Subcutaneous adipose tissue (tissue), 4 donors: ENCODE measurements around the gene MAG. TPM values are rescaled to one million over a fixed set of nuclear protein-coding genes. Genes with fewer than 3 reads are reported as not detected.

Experiments used
- total RNA-seq, 4 donors: library from RNA; depleted of rRNA; stranded (reverse); fragments of >200 nt; gene quantifications; one replicate each; pipeline ENCODE4 v1.1.0, GENCODE V29; 2016
- TF ChIP-seq, protein P1 (sequence below): fragments of 450-650 bp; IDR thresholded peaks from one replicate; pipeline ENCODE4 v1.5.1; 2016; ENCODE audit warnings: low read depth, mild to moderate bottlenecking, control low read depth, antibody characterized with exemption, moderate library complexity

Gene MAG
- total RNA-seq, 4 donors from 2014 or later, result not detected

GRCh38 chr19:35279374-35279773 lies 12.6 kb upstream of the MAG start:
- TF ChIP-seq, protein P1, sequence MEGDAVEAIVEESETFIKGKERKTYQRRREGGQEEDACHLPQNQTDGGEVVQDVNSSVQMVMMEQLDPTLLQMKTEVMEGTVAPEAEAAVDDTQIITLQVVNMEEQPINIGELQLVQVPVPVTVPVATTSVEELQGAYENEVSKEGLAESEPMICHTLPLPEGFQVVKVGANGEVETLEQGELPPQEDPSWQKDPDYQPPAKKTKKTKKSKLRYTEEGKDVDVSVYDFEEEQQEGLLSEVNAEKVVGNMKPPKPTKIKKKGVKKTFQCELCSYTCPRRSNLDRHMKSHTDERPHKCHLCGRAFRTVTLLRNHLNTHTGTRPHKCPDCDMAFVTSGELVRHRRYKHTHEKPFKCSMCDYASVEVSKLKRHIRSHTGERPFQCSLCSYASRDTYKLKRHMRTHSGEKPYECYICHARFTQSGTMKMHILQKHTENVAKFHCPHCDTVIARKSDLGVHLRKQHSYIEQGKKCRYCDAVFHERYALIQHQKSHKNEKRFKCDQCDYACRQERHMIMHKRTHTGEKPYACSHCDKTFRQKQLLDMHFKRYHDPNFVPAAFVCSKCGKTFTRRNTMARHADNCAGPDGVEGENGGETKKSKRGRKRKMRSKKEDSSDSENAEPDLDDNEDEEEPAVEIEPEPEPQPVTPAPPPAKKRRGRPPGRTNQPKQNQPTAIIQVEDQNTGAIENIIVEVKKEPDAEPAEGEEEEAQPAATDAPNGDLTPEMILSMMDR, result no peak

DNA sequence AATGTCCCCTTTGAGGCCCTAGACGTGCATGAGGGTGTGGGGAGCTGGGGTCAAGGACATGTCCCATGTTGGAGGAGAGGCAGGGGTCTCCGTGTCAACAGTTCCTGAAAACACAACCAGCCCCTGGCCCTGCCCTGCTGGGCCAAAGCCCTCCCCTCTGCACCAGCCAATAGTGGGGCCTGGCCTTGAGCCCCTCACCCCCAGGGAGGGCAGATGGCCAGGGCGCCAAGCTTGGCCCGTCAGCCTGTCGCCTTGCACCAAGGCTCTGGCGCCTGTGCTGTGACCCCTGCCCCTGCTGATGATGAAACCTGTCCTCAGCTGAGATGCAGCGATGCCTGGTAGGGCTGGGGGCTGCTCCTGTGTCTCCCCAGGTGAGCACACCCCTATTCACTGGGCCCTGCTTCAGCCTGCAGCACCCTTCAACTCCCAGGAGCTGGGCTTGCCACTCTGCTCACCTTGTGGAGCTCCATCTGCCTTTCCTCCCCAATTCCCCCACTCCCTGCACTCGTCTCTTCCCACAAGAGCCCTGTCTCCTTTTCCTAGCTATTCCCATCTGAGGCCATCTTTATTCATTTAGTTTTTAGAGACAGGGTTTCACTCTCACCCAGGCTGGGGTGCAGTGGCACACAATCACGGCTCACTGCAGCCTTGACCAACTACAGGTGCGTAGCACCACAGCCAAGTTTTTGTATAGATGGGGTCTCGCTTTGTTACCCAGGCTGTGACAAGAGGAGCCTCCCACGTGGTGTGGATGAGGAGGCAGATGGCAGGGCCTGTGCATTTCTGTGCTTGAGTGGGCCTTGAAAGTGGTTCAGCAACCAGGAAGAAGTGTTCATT lies 11.8 kb upstream of the MAG start:
- TF ChIP-seq, protein P1, result no peak

DNA sequence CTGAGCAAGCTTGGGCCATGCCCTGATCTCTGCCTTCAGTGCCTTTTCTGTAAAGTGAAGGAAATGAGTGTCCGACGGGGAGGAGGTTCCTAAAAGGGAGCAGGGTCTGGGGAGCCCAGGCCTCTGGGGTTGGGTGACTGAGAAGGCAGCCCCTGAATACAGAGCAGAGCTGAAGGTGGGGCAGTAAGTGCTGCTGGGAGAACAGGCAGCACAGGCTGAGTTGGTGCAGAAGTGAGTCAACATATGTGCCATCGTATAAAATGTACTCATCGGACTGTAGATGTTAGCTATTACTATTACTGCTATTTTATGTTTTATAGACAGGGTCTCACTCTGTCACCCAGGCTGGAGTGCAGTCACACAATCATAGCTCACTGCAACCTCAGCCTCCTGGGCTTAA lies 10.7 kb upstream of the MAG start:
- TF ChIP-seq, protein P1, result no peak

DNA sequence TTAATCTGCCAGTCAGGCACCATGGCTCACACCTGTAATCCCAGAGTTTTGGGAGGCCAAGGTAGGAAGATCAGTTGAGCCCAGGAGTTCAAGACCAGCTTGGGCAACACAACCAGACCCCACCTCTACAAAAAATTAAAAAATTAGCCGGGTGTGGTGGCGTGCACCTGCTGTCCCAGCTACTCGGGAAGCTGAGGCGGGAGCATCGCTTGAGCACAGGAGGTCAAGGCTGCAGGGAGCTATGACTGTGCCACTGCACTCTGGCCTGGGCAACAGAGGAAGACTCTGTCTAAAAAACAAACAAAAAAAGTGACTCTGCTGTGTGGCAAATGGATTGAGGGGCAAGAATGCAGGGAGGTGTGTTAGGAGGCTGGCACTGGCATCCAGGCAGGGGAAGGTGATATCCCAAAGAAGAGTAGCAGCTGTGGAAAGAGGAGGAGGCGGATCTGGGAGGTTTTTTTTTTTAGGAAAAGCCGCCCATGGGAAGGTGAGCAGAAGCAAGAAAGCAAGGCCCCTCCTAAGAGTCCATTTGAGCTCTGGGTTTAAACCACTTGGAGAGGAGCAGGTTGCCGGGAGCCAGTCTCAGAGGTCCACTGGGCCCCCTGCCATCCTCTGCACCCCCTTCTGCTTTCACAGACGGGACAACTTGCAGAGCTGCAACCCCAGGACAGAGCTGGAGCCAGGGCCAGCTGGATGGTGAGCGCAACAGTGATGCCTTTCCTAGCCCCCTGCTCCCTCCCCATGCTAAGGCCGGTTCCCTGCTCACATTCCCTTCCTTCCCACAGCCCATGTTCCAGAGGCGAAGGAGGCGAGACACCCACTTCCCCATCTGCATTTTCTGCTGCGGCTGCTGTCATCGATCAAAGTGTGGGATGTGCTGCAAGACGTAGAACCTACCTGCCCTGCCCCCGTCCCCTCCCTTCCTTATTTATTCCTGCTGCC lies 7.5 kb upstream of the MAG start:
- TF ChIP-seq, protein P1, result no peak

GRCh38 chr19:35285095-35285449 lies 6.9 kb upstream of the MAG start:
- TF ChIP-seq, protein P1, result no peak

GRCh38 chr19:35287713-35288112 lies 4.2 kb upstream of the MAG start:
- TF ChIP-seq, protein P1, result no peak

DNA sequence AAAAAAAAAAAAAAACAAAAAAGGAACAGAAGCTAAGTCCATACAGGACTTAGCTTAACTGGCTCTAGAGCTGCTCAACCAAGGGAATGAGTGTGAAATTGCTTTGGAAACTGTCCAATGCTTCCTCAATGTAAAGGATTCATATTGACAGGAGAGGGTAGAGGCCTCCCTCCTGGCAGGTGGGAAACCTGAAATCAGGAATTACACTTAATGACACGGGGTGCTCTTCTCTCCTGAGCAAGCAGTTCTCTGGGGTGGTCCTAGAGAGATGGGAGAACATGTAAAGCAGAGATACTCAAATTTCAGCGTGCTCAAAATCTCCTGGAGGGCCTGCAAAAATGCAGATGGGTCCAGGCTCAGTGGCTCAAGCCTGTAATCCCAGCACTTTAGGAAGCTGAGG lies 3.6 kb upstream of the MAG start:
- TF ChIP-seq, protein P1, result no peak
